Psoas muscle (tissue), 8 donors: ENCODE data around the gene UBC. TPM values are rescaled to one million over a fixed set of nuclear protein-coding genes. Genes with fewer than 3 reads are reported as not detected.

Source experiments
- ATAC-seq, 4 donors: fragments of 200-7000 bp; cut with Tn5 transposase; one replicate each; pipeline ENCODE4 v1.9.1; 2020; ENCODE audit warnings: moderate library complexity in 3 of 4, mild to moderate bottlenecking in 2 of 4
- DNase-seq, 2 donors: peaks; one replicate each; pipeline ENCODE4 v3.0.0-alpha.2; 2020
- H3K27ac ChIP-seq: fragments of 200-600 bp; one replicate; pipeline ENCODE4 v1.8.0; 2022
- H3K27me3 ChIP-seq, 3 donors: fragments of 200-600 bp in 1 of 3; one replicate each; pipeline versions ENCODE4 v1.6.1 to v1.8.0; 2013 to 2022; ENCODE audit warnings: low read length in 2 of 3, mild to moderate bottlenecking in 2 of 3, moderate library complexity in 1 of 3; ENCODE audit not compliant: insufficient read depth in 3 of 3
- H3K36me3 ChIP-seq, 2 donors: fragments of 200-600 bp in 1 of 2; one replicate each; pipeline versions ENCODE4 v1.6.1 to v1.8.0; 2013 to 2022; ENCODE audit warnings: low read depth in 1 of 2, mild to moderate bottlenecking in 1 of 2, moderate library complexity in 1 of 2; ENCODE audit not compliant: insufficient read depth in 1 of 2
- H3K4me1 ChIP-seq: fragments of 200-600 bp; one replicate; pipeline ENCODE4 v1.8.0; 2022
- H3K4me3 ChIP-seq: fragments of 200-600 bp; one replicate; pipeline ENCODE4 v1.8.0; 2022; ENCODE audit warnings: mild to moderate bottlenecking
- H3K9me3 ChIP-seq: fragments of 200-600 bp; one replicate; pipeline ENCODE4 v1.8.0; 2022
- WGBS, 3 donors: extraction: QIAGEN DNeasy Blood & Tissue Kit; methylation state at CpG; one replicate each; pipeline versions ENCODE4 v1.1.6 to v1.1.7; 2013; 5-methylcytosine and 5-hydroxymethylcytosine counted together
- intact Hi-C, 2 donors: fragments of 100-400 bp; cut with DNase I; formaldehyde crosslinking; loops; one replicate each; pipeline versions ENCODE4 v1.11.0 to v1.14.2; 2022
- polyA plus RNA-seq, 3 donors: library from polyadenylated mRNA; stranded (reverse); fragments of 200-250 nt; gene quantifications; one replicate each; pipeline ENCODE4 v1.2.3, GENCODE V29; 2013
- total RNA-seq, 4 donors: library from RNA; stranded (reverse); fragmentation: NEBNext Ultra II Directional in 2 of 4; extraction: Animal tissue kit (Norgen Biotek cat#: 25700) in 2 of 4; gene quantifications; one replicate each; pipeline versions ENCODE4 v1.2.1 to v1.2.4, GENCODE V29; 2021 to 2023
- TF ChIP-seq, protein P1 (sequence below): fragments of 200-600 bp; IDR thresholded peaks from one replicate; pipeline ENCODE4 v1.8.0; 2022; ENCODE audit warnings: antibody characterized with exemption
- donor health status: healthy with polysubstance abuse.
- donor health status: DM: no; HTN: no; CAD: no; lungs with moderate emphysema.
- donor health status: Bipolar disorder and iron deficiency.
- donor health status: healthy.
- donor health status: DM: yes; HTN: yes; CAD: no.
- donor health status: DM: no; HTN: no; CAD: no.
- donor health status: DM: no; HTN: no; CAD: no.
- donor health status: DM: yes; HTN: yes; CAD: no.

UBC gene
- total and polyA plus RNA-seq, 7 donors, result 2,036 to 18,039 (median 2,719) TPM

DNA sequence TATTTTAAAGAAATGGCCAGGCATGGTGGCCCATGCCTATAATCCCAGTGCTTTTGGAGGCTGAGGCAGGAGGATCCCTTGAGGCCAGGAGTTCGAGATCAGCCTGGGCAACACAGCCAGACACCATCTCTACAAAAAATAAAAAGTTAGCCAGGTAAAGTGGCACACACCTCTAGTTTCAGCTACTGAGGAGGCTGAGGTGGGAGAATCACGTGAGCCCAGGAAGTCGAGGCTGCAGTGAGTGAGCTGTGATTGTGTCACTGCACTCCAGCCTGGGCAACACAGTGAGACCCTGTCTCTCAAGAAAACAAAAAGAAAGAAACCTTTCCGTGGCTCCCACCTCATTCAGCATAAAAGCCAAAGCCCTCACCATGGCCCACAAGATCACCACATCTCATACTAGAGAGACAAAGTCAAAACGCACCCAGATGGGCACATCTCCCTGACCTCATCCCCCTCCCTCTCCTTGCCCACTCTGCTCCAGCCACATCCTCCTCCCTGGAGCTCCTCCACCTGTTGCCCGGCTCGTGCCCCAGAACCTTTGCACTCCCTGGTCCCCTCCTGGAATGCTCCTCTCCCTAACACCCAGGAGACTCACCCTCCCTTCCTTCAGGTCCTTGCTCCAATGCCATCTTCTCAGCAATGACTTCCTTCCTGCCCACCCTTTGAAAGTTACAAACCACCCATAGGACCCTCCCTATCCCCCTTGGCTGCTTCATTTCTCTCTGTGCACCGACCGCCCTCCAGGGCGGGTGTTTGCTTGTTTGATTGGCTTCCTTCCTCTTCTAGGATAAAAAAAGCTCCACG lies 46.0 kb downstream of the UBC start:
- Histone ChIP-seq H3K36me3 (no peaks in the 10 kb centered on the region), H3K4me1 (no peaks in the 10 kb centered on the region), H3K9me3 (no peaks in the 10 kb centered on the region), H3K27me3 (no peaks in the 10 kb centered on the region), H3K4me3 (no peak overlapping the region), H3K27ac (no peak overlapping the region)
- no peak for ATAC-seq
- 69 to 79% (median 77%) methylated on average over 11 of the region's 11 CpGs for WGBS, 3 donors
- DNase-seq, result no peak
- TF ChIP-seq, protein P1, sequence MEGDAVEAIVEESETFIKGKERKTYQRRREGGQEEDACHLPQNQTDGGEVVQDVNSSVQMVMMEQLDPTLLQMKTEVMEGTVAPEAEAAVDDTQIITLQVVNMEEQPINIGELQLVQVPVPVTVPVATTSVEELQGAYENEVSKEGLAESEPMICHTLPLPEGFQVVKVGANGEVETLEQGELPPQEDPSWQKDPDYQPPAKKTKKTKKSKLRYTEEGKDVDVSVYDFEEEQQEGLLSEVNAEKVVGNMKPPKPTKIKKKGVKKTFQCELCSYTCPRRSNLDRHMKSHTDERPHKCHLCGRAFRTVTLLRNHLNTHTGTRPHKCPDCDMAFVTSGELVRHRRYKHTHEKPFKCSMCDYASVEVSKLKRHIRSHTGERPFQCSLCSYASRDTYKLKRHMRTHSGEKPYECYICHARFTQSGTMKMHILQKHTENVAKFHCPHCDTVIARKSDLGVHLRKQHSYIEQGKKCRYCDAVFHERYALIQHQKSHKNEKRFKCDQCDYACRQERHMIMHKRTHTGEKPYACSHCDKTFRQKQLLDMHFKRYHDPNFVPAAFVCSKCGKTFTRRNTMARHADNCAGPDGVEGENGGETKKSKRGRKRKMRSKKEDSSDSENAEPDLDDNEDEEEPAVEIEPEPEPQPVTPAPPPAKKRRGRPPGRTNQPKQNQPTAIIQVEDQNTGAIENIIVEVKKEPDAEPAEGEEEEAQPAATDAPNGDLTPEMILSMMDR, result no peak
- intact Hi-C loops, result no loop called here

DNA sequence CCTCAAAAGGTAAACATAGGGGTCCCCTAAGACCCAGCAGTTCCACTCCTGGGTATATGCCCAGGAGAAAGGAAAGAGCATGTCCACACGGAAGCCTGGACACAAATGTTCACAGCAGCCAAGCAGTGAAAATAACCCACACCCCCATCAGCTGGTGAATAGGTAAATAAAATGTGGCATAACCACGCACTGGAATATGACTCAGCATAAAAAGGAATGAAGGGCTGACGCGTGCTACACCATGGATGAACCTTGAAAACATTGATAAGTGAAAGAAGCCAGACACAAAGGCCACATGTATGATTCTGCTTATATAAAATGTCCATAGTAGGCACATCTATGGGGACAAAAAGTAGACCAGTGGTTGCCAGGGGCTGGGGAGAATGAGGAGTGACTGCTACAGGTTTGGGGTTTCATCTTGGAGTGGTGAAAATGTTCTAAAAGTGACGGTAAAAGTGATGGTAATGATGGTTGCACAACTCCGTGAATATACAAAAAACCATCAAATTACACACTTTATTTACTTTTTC lies 47.0 kb downstream of the UBC start:
- Histone ChIP-seq H3K36me3 (no peaks in the 10 kb centered on the region), H3K27me3 (no peaks in the 10 kb centered on the region), H3K9me3 (no peaks in the 10 kb centered on the region), H3K27ac (no peak overlapping the region), H3K4me3 (no peak overlapping the region), H3K4me1 (no peaks in the 10 kb centered on the region)
- ATAC-seq, result no peak
- intact Hi-C loops, result no loop called here
- DNase-seq, result no peak
- 64 to 74% (median 71%) methylated on average over 6 of the region's 6 CpGs for WGBS, 3 donors
- TF ChIP-seq, protein P1, result no peak

DNA sequence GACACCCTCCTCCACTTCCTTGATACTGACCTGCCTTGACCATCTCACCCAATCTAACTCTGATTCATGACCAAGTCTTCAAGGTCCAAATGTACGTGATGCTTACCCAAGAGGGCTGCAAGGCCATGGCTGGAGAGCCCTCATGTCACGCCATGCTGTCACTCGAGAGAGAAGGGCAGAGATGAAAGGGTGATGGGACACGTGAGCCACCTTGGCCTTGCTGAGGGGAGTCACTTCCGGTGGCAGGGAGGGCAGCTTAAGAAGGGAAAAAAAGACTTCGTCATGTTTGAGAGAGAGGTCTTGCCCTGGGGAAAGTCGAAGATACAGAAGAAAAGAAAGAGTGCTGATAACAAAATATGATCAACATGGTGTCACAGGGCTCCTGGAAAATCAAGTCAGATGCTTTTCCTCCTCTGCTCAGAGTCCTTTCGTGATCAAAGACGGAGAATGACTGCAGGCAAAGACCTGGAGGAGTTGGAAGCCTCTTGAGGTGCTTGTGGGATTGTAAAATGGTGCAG lies 47.5 kb downstream of the UBC start:
- H3K4me3 ChIP-seq, result no peak overlapping the region
- no peaks in the 10 kb centered on the region for H3K27me3 ChIP-seq
- no peaks in the 10 kb centered on the region for H3K9me3 ChIP-seq
- H3K4me1 ChIP-seq, result no peaks in the 10 kb centered on the region
- ATAC-seq (no peak), DNase-seq (no peak)
- 86 to 89% (median 88%) methylated on average over 9 of the region's 9 CpGs for WGBS, 3 donors
- intact Hi-C loops, result no loop called here
- TF ChIP-seq, protein P1, result no peak
- H3K27ac ChIP-seq, result no peak overlapping the region
- H3K36me3 ChIP-seq, result no peaks in the 10 kb centered on the region

DNA sequence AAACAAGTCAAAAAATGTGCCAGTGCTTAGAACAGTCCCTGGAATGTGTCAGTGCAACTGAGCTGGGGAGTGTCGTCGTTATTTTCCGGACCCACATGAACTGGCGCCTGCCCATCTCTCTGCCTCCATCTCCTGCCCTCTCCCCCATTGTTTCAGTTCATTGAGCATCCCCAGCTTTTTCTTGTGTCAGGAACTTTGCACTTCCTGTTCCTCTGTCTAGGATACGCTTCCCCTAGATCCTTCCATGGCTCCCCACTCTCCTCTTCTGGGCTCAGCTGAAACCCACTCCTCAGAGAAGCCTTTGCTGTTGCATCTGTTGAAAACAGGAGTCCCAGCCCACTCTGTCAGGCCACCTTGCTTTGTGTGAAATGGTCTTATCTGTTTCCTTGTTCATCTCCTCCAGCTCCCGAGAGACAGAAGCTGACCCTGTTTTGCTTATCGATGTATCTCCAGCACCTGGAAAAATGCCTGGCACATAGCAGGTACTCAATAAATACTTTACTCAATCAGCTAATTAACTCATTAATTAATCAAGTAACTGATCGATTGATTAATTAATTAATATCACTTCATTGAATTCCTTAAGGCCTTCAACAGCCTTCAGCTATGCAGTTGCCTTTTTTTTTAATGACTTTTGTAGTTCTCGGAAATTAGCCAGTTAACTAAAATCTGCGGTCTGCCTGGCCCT lies 48.1 kb downstream of the UBC start:
- Histone ChIP-seq H3K36me3 (no peaks in the 10 kb centered on the region), H3K27me3 (no peaks in the 10 kb centered on the region), H3K4me1 (no peaks in the 10 kb centered on the region), H3K9me3 (no peaks in the 10 kb centered on the region), H3K4me3 (no peak overlapping the region), H3K27ac (no peak overlapping the region)
- no peak for ATAC-seq
- intact Hi-C loops, result no loop called here
- DNase-seq, result no peak
- WGBS, 3 donors, result 81 to 87% (median 82%) methylated on average over 10 of the region's 10 CpGs
- TF ChIP-seq, protein P1, result no peak
